DMS153 (cell line): ENCODE measurements around the gene NTRK3.

ENCODE experiments used
- DNase-seq: peaks from one replicate; lab custom pipeline; 2025; lab: John Stamatoyannopoulos, UW

The NTRK3 gene

DNA sequence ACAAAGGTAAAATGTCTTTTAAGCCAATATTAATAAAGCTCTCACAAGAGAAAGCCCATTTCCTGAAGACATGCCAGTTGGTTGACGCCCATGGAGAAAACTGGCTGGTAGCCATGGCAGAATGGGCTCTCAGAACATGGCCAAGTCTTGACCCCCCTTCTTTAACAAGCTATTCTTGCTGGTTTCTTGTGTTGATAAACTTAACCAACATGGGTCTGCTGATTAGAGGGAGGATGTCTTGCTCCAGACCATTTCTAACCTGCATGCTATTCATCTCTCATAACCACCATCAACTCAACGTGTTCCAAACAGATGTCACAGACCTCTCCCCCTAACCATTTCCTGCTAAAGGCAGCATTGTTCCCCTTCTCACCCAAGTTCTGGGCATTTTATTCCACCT is 25.7 kb downstream of the NTRK3 start:
- no peak for DNase-seq

DNA sequence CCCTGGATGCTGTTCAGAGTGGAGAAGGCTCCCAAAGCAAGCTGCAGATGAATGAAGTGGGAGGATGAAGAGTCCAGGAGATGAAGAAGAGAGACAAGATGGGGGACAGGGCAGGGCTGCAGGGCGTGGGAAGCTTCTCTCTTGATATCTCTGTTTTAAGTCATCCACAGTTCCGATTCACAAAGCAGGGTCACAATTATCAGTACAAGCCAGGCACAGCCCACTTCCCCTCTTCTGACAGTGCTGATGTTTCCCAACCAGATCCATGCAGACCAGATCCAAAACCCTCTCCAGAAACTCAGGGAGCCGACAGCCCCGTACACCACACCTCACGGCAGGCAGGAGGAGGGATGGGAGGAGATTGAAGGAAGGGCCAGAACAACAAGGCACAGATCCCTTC is 31.1 kb downstream of the NTRK3 start:
- DNase-seq = no peak

DNA sequence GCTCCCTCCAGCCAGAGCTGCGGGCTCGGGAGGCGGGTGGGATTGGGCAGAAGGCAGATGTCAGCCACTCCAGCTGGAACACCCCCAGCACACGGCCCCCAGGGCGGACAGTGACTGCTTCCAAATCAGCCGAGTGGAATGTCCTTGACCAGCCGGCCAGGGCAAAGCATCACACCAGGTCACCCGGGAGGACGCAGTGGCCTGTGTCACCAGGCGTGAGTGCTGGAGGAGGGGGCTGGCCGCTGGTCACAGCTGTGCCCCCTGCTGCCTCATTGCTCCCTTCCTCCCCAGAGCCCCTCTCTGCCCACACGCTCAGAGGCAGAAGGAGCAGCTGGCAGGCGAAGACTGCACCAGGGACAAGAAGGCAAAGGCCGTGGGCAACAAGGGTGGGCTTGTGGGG is 33.5 kb downstream of the NTRK3 start:
- DNase-seq = no peak

DNA sequence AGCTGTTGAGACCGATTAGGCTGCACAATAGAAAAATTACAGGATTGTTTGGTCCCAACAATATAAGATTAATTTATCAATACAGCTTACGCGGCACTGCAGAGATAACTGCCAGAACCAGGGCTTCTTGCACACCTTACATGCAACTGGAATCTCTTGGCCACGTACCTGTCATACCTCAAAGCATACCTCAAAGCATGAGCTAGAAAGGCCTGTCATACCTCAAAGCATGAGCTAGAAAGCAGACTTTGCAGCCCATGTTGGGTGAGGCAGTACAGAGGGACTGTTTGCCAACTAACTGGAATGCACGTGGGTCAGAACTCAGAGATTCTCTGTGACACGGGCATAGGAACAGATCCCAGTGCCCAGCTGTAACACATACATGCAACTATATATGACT is 34.7 kb downstream of the NTRK3 start:
- DNase-seq = no peak

DNA sequence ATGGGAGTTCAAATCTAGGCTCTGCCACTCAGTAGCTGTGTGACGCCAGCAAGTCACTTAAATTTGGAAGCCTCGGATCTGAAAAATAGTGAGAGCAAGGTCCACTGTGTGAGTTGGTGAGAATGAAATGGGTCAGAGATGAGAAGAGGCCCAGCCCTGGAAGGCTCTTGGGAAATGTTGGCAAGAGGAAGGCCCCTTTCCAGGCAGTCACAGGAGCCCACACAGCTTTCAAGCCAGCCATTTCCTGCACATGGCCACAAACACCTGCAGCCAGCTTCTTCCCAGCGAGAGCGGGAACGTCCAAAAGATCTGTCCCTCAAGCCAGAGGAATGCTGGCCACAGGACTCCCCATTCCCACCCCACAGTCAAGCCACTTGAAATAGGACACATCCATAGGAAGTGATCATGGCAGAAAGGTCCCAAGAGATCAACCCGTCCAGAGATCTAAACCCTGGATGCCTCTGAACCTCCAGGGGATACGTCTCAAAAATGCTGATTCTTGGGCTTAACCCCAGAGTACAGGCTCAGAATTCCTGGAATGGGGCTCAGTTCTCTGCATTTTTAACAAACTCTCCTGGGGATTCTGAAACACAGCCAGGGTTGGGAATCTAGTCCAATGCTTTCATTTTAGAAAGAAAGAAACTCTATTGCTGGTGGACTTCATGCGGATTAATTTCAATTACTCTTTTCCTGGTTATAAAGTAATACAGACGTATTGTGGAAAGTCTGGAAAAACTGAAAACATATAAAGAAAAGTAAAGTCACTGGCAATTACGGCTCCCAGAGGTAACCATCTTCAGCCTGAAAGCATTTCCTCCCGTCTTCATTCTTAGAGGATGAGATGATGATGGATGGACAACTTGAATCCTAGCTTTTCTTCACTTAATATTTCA is 35.9 kb downstream of the NTRK3 start:
- DNase-seq = no peak

DNA sequence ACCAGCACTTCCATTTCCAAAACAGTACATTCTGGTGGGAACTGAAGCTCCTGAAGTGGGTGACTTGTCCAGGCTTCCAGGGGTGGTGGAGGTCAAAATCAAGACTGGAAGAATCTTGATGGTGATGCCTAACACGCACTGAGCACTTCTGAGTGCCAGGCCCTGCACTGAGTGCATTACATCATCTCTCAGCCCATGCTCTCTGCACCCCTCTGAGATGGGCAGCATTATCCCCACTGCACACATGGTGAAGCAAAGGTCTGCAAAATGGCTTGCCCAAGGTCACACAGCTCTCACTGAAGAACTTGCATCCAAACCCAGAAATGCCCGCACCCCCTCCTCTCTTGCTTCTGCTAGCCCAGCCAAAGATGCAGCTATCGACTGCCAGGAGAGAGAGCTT is 36.9 kb downstream of the NTRK3 start:
- no peak for DNase-seq

DNA sequence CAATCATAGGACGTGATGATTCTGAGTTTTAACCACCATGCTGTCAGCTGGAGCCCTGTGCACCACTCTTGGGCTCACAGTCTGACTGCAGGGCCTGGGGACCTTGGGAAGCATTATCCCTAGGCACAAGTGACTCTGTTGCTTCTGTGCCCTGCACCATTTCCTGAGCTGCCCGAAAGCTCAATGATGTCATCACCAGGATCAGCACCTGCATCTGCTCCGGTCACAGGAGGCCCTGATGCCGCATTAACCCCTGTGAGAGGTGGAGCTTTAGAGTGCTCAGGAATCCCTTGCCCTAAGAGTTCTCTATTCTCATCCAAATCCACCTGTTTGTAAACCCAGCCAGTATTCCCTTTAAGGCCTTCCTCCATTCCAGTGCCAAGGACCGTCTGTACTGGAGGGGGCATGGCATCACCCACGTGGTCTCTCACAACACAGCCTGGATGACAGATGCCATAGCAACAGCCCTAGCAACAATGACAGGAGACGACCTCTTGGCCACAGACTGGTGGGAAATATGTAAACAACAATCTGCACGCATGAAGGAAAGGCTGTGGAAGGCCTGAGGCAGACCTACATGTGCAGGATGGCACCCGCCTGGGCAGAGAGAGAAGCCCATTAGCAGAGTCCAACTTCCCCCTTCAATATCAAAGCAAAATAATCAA is 37.9 kb downstream of the NTRK3 start:
- DNase-seq = no peak

DNA sequence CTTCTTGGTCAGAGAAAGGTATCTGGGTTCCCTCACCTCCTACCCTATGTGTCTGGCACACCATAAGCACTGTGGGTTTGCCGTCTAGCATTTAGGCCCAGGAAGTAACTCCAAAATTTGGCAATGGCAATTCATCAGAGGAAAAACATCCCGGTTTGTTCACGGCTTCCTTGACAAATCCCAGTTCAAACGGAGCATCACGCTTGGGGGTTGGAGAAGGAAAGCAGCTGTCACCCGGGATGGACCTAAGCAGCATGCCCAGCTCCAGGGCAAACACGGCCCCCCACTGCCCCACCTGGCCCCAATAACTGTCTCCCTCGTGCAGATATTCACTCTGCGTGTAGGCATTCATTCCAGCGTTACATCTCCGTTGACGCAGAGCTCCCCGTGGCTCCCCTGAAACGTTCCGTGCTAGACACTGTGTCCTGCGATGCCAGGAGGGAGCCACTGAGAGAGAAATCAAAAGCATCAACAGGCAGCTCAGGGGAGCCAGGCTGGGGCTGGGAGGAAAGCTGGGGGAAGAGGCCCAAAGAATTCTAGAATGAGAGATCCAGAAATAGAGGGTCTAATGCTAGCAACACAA is 41.4 kb downstream of the NTRK3 start:
- DNase-seq = no peak

DNA sequence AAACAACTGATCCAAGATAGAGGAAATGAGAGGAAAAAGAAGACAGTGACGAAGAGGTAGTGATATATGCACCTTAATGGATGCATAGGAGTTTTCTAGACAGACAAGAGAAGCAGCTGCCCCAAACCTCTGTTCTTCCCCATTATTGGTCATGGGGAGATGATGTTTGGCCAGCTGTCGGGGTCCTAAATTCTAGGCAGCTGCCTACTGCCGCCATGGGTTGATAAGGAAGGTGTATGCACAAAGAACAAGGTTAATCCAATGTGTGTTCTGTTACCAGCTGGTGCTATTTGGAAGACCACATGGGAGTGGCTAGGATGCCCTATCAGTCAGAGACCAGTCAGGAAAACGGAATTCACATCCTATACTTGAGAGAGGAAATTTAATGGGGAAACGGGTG is 47.4 kb downstream of the NTRK3 start:
- DNase-seq = no peak

DNA sequence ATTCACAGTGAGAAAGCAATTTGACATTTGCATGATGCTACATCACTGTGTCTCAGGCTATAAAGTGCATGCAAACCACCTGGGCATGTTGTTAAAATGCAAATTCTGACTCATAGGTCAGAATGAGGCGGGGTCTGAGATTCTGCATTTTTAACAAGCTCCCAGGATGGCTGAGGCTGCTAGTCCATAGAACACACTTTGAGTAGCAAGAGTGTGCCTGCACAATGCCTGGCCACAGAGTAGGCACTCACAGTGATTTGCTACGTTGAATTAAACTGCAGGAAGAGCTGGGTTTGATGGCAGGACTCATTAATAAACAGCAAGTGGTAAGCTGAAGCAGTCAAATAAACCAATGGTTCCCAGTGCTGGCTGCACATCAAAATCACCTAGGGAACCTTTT is 48.1 kb downstream of the NTRK3 start:
- DNase-seq = no peak

DNA sequence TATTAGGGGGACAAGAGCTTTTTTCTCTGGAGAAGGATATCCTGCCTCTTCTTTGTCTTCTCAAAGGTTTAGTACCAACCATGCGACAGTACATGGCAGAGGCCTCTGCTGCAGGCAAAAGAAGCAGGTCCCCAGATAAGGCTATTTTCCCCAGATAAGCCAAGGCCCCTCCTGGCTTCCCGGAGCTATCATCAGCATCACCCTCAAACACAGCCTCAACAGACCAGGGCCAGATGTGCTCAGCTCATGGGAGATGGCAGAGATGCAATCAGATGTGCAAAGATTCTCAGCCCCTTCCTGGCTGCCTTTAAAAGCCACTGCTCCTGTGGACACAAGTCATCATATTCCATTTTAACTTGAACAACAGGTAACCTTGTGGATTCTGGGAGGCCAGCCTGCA is 49.0 kb downstream of the NTRK3 start:
- DNase-seq = no peak

DNA sequence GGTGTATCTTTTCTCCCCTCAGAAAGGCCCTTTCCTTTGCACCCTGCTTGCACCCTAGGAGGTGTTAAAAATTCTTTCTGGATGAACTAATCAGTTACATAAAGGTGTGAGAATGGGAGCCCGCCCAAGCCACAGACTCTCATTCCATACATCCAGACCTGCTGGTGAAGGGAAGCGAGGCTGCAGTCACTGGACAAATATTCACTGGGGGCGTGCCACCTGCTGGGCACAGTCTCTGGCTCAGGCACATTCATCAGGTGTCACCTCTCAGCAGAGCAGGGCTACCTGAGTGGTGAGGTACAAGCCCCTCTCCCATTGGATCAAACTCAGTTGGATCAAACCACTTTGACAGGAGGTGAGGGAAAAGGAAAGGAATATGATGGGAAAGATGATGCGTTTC is 52.0 kb downstream of the NTRK3 start:
- no peak for DNase-seq

DNA sequence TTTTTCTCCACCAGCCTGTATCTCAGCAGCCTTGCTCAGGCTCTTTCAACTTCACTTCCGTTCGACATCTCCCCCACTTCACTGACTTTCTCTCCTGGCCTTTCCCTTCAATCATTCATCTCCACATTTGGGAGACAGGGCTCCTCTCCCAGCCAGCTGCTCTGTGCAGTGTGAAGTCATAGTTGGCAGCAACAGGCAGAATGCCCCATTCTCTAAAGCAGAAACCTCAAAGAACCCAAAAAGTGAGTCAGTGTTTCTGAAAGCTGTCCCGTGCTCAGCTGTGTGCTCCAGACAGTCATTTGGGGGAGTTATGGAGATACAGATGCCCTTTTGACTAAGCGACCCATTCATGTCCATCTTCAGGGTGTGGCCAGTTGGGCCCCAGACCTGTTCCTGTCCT is 54.3 kb downstream of the NTRK3 start:
- no peak for DNase-seq

DNA sequence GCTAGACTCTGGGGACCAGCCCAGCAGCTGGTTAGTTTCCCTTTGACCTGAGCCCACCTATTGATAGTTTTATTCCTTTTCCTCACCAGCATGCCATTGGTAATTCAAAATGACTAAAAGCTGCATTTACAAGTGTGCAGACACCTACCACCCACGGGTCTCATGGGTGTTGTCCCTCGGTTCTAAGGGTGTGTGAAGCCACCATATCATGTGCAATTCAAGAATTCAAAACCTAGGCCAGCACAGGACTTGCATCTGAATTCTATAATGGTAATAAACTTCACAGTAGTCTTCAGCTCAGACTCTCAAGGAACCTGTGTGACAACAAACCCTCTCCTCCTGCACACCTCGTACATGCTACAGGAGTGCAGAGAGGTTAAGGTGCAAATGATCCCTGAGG is 55.3 kb downstream of the NTRK3 start:
- no peak for DNase-seq

DNA sequence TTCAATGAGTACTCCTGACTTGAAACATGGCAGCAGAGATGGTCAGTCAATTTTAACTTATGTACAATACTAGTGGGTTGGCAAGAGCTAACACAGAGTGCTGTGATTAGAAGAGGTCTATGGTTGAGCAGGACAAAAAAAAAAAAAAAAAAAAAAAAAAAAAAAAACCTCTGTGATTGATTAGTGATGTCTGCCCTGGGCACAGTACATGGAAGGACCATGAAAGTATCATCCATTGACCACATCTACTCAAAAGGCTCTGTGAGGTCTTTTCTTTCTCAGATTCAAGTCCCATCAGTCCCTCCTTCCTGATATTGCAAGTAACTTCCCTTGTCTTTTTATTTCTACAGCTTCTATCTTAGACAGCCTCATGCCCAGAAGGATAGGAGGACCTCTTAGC is 59.6 kb downstream of the NTRK3 start:
- no peak for DNase-seq

DNA sequence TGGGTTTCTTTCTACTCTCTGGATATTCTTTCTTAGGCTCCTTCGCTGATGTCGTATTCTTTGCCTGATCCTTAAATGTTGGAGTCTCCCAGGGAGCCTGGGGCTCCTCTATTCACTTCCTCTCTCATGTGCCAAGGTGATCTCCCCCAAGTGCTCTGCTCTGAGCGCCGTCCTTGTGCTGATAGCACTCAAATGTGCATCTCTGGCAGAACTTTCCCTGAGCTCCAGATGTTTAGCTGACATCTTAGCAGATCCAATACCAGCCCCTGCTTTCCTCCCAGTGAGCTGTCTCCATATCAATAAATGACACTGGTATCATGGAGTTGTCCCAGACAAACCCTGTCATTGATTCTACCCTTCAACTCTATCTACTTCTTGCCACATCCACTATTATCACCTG is 62.4 kb downstream of the NTRK3 start:
- DNase-seq = no peak

DNA sequence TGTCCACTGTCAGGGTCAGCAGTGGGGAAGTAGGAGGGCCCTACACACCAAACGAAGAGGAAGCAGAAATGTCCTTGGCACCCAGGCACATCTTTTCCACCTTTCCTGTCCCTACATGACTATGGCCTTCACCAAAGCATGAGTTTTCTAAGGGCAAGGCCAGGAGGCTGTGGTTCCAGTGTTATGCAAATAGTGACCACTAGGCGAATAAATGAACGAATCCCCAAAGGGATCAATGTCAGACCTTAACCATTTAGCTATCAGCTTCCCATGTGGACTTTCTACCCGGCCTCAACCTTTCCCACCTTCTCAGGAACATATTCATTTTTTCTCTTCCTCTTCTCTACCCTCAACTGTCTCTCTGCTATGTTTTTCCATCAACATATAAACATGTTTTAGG is 63.1 kb downstream of the NTRK3 start:
- no peak for DNase-seq

DNA sequence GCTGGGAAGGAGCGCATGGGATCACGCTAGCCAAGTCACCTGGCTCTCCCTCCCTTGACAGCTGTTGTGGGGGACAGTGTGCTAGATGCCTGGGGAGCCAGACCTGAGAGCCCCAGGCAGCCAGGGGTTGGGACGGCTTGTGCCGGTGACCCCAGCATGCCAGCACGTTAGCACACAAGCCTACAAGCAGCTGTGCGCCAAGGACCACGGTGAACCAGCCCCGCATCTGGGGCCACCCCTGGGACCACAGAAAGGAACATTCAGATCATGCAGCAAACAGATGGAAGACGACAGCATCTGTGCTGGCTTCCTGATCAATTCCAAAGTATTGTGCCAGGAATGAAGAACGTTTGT is 64.8 kb downstream of the NTRK3 start:
- DNase-seq = no peak

DNA sequence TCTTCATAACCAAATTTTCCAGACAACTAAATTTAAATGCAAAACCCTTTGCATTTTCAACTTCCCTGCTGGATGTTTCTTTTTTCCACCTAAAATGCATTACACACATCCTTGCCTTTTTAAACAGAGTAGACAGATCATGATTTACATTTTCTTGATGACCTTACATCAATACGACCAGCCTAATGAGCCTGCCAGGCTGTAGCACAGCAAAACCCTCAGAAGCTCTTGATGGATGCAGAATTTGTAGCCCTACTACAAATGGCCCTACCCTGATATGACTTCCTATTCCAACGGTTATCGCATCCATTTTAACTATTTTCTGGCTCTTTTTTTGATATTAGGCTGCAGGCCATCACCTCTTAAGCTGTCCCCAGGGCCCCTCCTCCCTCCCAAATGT is 66.3 kb downstream of the NTRK3 start:
- no peak for DNase-seq

DNA sequence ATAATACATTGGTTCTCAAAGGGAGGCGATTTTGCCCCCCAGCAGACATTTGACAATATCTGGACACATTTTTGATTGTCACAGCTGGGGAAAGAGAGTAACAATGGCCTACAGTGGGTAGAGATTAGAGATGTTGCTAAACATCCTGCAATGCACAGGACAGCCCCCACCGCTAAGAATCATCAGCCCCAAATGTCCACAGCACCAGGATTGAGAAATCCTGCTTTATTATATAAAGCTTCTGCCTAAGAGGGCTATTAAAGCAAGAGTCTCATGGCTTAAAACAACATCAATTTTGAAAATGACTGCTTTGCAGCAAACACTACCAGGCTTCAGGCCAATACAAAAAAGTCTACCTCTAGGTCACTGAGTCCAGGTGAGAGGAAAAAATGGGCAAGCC is 68.2 kb downstream of the NTRK3 start:
- no peak for DNase-seq

DNA sequence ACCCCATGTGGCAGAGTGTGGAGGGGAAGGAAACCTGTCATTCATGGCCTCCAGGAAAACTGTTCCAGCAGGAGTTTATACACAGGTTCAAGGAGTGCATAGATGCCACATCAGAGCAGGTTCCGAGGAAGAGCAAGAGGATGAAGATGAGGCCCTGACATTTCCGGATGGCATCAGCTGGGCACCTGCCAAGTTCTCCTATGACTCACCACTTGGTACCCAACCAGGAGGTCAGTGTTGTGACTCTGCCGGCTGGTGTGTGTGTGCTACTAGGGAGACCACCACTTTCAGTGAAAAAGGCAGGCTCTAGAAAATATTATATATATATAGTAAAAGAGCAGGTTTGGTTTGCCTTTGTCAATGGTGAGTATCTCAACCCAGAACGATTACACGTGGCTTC is 69.3 kb downstream of the NTRK3 start:
- DNase-seq = no peak

DNA sequence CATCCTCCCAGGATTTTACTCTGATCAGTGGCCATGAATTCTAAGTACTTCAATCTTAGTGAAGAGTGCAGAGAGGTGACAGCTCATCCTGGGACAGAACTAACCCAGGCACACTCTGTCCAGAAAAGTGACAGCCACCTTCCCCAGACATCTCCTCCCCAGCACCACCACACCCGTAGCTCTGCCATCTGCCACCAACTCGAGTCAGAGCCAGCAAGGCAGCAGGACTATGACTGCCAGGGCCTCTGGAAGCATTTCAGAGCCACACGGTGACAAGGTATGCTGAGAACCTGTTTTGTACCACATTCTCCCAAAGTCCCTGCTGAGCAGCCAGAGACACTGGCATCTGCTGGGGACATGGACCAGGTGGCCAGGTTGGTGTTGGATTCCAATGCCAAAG is 71.0 kb downstream of the NTRK3 start:
- no peak for DNase-seq

DNA sequence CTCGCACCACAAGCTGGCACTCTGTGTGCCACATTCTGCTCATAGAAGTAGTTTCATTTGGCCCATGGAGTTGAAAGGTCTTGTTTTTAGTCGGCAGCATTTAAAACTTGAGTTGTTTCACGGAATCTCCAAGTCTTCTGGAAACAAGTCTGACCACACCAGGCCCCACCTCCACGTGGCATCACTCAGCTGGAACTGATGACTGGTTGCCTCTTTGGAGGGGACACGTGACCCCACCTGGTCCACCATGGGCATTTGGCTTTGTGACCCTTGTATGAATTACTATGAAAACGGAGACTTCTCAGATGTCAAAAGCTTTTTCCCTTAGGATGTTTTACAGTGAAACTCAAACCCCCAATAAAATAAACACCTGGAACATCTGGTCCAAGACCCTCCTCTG is 74.9 kb downstream of the NTRK3 start:
- DNase-seq = no peak

DNA sequence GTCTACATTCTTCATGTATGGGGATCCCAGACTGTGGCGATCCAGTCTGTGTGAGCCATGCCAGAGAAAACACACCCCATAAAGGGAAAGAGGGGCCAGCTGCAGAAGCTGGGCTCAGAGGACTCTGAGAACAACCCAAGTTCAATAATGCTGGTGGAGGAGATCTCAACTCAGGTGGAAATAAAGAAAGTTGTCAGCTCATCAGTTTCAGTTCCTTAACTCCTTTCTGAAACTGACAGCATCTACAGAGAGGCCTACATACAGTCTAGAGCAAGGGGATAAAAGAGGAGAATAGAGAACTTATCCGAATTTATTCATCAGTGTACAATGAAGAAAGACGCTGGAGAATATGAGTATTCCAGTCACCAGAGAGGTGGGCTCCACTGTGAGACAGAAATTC is 77.0 kb downstream of the NTRK3 start:
- DNase-seq = no peak
